HG03571 (cell line): ENCODE measurements around the gene TESMIN.

Experiments
- ATAC-seq: cut with Tn5 transposase; IDR thresholded peaks from one replicate; pipeline ENCODE4 v1.9.1; 2021; ENCODE audit not compliant: unreplicated experiment

TESMIN gene

DNA sequence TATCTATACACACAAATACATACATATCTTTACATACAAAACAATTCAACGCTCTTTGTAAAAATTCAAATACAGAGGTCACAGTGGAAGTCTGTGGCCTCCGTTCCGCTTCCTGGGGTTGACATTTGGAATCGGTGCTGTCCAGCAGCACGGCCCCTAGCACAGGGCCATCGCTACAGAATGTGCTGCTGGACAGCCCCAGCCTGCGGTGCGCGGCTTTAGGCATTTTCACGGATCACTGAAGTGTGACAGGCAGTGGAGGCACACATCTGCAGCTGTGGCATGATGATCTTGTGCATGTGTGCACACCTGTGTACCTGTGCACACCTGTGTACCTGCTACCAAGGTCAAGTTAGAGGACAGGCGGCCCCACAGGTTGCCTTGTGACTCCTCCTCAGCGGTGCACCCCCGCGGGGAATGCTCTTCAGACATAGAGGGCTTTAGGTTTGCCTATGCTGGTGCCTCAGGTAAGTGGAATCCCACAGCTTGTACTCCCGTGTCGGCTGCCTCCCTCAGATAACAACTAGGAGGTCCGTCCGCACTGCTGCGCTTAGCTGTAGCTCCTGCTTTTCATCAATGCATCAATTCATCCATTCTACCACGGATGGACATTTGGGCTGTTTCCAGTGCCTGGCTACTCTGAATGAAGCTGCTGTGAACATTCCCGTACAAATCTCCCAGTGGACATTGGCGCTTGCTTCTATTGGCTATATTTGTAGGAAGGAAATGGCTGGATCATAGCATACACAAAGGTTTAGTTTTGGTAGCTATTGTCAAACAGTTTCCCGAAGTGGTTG lies 37.1 kb downstream of the TESMIN start:
- no peak for ATAC-seq

DNA sequence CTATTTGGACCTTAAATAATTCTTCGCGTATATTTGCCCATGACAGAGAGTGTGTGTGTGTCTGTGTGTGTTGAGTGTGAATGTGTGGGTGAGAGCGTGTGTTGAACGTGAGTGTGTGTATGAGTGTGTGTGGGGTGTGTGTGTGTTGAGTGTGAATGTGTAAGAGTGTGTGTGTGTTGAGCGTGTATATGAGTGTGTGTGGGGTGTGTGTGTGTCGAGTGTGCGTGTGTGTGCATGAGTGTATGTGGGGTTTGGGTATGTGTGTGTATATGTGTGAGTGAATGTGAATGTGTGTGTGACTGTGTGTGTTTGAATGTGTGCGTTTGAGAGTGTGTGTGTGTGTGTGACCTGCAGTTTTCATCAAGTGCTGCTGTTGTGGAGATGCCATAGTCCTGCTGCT lies 40.2 kb downstream of the TESMIN start:
- ATAC-seq: no peak

DNA sequence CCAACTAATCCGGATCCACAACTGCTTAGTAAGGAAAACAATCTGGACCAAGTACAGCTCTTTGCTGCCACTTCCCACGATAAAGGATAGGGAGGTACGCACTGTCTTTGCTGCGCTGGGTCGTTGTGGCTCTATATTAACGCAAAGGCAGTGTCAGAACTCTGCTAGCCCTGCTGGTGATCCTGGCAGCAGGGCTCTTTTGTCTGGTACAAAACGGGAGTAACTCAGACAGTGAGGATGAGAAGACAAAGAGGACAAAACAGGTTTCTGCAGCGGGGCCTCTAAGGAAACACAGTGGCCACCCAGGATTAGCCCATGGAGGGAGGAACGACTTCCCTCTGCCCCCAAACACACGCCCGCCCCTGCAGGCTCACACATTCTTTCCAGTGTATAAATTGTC lies 40.9 kb downstream of the TESMIN start:
- no peak for ATAC-seq

DNA sequence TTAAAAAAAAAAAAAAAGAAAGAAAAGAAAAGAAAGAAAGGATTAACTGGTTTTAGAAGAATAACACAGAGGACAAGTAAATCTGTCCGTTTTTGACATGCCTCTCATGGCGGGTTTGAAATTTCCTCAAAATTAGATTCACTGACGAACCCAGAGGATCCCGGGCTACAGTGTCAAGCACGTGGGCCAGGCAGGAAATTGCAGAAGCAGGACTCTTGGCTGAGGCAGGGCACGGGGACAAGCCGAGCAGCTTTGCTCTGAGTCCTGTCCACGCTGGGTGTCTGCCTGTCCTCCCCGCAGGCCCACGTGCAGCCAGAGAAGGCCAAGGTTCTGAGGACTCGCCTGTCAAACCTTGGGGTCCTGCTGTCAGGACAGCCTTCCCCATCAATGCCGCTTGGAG lies 42.3 kb downstream of the TESMIN start:
- no peak for ATAC-seq

DNA sequence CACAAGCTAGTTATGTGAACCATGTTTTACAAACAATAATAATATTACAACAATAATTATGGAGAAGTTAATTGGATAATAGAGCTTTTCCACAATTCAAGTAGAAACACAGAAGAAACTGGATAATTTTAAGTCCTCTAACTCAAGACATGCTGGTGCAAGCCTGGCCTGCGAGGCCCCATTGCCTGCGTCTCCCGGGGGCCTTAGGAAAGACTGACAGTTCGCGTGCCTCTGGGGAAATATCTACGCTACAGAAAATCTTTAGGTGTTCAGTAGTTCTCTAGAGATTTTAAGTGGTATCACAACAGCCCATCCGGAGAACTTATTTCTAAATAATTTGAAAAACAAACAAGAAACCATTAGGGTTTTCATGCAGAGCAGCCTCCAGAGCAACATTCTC lies 43.8 kb downstream of the TESMIN start:
- no peak for ATAC-seq

DNA sequence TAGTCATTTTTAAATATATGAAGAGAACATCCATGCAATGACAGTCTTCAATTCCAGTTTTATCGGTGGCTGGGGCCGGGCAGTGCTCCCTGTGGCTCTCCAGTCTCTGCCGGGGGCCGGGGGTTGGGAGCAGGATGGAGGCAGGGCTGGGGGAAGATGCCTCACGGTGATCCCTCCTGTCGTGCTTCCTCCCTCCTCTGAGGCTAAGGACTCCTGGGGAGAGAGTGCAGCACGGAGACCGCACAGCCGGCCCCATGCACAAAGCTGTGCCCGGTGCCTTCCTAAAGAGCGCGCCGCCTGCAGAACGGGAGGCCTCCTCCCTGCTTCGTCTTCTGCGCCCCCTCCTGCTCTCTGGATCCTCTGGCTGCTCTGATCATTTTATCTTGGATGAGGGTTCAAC lies 46.4 kb downstream of the TESMIN start:
- ATAC-seq: no peak

DNA sequence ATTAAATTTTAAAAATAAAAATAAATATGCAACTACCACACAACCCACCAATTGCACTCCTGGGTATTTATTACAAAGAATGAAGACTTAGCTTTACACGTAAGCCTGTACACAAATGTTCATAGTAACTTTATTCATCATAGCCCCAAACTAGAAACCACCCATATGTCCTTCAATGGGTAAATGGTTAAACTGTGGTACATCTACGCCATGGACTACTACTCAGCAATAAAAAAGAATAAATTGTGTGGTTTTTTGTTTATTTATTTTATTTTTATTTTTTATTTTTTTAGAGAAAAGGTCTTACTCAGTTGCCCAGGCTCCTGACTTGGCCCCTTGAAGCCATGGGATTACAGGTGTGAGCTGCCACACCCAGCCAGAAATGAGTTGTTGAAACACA lies 52.3 kb downstream of the TESMIN start:
- ATAC-seq: no peak

DNA sequence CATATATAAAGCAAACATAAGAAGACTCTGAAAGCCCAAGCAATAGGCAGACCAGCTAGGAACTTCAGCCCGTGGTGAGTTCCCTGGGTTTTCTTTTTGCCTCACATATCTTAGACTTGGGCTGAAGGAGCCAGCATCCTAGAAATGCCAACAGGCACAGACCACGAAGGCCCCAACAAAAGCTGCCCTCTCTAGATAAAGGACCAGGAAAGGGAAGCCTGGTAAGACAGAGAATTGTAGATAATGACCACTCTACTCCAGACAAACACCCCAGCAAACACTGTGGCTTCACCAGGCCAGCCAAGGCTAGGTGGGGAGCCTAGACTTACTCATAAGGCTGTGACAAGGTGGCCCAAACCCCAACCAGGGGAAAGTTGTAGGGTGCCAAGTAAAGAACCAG lies 55.8 kb downstream of the TESMIN start:
- ATAC-seq: no peak

DNA sequence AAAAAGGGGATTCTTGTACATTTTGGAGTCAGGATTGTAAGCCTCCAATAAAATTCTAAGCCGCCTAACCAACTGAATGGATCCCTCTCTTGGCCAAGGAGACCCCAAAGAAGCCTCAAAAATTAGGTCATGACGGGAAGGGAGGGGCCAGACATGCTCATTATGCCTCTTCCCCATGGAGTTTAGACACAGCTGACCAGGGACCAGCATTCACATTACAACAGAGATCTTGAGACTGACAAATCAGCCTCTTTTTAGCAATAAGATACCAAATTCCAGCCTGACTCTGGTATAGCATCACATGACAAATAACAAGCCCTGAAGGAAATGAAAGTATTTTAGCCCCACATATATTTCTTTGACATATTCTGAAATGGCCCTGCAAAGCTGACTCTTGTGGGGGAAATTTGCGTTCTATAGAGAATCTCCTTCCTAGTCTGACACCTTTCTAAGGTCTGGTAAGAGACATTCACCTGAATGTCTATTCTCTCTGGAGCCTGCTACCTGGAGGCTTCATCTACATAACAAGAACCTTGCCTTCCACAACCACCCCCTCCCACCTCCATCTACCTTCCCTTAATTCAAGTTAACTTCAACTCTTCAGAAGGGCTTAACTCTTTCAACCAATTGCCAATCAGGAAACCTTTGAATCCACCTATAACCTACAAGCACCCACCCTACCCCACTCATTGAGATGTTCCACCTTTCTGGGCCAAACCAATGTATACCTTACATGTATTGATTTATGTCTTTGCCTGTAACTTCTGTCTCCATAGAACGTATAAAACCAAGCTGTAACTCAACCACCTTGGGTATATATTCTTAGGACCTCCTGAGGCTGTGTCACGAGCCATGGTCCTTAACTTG lies 56.7 kb downstream of the TESMIN start:
- ATAC-seq: no peak

DNA sequence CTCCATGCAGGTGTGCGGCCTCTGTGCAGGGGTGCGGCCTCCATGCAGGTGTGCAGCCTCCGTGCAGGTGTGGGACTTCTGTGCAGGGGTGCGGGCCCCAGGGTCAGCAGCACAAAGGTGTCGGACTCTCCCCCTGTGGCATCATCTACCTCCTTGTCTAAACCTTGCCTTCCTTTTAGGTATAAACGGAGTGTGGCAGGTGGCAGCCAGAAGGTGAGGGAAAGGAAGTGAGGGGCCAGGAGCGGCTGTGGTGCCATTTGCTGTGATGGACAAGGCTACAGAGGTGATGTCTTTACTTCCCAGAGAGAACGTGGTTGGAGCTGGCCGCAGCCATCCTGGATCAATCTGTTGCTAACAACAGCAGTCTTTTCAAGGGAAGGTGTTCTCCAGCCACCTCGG lies 57.8 kb downstream of the TESMIN start:
- no peak for ATAC-seq

DNA sequence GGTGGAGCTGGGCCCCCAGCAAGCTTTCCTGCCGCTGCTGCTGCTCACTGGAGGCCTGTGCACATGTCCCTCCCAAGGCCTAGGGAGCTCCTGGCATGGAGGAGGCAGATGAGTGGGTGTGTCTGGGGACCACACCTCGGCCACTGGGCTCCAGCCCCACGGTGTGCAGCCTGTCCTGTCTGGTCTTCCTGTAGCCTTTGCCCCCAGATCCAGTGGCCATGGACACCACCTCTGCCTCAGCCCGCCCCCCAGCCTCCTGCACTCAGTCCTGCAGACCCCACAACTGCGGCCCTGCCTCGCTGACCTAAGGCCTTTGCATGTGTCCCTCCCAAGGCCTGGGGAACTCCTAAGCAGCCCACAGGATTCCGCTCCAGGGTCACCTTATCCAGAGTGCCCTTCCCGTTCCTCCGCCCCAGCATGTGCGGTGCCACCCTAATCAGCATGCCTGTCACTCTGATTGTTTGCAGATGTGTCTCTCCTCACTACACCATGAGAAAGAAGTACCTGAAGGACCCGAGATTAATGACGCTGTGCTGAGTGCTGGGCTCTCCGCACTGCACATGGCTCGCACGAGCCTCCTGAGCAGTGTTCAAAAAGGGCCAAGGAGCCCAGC lies 58.3 kb downstream of the TESMIN start:
- ATAC-seq: no peak

DNA sequence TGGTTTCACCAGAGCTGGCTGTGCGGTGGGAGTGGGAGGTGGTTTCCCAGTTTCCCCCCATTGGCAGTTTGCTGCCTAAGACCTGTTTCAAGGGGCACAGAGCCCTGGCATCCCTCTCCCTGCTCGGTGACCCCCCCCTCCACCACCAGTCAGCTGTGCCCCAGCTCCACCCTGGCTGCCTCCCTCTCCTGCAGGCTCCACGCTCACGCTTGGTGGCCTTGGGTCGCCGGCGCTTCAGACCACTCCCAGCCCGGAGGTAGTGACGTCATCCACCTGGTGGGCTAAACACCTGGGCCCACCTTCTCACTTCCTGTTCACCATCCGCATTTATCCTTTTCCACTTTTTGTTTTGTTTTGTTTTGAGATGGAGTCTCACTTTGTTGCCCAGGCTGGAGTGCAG lies 59.2 kb downstream of the TESMIN start:
- ATAC-seq: no peak

DNA sequence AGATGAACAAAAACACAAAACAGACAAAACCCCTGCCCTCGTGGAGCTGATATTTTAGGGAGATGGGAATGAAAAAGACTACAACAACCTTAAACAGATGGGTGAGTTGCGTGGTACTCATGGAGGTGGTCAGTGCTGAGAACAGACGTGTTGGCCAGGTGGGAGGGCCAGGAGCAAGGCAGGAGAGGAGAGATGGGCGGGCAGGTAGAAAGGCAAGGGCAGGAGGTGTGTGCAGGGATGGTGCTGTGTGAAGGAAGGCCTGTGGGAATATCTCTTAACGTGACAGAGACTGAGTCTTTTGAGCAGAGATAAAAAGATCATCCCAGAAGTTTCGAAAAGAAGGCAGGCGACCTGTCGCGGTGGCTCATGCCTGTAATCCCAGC lies 59.9 kb downstream of the TESMIN start:
- ATAC-seq: no peak

DNA sequence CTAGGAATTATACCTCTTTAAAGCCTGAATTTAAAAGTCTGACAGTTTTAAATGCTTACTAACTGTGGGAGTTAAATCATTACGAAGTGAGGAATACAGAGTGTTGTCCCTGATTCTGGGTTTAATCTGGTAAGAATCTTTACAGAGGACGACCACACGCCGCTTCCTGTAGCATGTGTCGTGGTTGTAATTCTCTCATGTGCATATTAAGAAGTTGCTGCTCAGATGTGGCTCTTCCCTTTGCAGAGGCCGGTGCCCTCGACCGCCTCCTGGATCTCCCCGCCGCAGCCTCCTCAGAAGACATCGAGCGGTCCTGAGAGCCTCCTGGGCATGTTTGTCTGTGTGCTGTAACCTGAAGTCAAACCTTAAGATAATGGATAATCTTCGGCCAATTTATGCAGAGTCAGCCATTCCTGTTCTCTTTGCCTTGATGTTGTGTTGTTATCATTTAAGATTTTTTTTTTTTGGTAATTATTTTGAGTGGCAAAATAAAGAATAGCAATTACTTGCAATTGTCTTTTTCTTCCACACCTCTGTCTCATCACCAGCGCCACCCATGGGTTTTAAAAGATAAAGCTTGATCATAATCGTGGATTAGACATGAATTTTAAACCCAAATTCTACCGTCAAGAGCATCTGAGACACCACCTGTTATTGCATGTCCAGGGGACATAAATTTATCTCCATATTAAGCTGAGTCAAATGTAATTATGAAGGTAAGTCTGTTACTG lies 60.5 kb downstream of the TESMIN start:
- no peak for ATAC-seq

DNA sequence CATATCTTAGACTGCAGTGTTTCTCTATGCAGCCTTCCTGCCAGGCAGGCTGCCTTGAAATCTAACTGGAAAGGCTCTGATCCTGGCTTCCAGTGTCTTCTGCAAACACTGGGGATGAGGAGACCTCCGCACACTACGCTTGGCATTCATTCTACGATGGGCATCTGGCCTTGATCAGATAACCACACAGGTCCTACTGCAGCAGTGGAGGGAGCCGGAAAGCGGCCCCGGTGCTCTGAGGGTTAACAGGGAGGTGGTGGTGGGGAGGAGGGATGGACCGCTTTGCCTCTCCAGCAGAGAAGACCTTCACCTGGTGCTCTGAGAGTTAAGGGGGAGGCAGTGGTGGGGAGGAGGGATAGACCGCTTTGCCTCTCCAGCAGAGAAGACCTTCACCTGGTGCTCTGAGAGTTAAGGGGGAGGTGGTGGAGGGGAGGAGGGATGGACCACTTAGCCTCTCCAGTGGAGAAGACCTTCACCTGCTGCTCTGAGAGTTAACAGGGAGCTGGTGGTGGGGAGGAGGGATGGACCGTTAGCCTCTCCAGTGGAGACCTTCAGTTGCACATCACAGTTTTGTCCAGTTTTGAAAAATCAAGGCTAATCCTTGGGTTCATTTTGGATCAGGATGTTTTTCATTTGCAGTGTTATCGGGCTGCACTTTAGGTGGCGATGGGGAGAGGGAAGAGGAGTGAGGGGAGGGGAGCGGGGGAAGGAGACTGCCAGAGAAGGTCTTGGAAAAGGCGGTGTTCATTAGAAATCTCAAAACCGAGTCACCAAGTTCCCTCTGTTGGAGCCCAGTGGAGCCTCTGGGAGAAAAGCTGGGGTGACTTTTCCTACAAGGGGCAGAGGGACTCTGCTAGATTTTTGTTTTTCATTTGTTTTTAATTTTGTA lies 61.3 kb downstream of the TESMIN start:
- no peak for ATAC-seq

DNA sequence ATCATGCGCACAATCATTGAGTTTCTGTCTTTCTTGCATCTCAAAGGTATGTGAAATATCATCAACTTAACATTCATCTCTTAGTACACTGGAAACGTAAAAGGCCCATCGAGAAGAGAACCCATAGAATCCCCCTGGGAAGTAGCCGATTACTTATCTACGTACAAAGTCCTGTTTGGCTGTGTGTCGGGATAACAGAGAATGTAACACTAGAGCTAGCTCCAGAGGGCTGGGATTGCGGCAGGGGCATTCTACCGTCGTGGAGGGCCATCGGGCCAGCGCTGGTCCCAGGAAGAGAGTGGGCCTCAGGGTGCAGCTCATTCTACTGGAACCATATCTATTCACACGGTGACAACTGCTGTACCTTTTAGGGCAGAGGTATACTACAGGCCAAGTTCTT lies 62.4 kb downstream of the TESMIN start:
- ATAC-seq: no peak

DNA sequence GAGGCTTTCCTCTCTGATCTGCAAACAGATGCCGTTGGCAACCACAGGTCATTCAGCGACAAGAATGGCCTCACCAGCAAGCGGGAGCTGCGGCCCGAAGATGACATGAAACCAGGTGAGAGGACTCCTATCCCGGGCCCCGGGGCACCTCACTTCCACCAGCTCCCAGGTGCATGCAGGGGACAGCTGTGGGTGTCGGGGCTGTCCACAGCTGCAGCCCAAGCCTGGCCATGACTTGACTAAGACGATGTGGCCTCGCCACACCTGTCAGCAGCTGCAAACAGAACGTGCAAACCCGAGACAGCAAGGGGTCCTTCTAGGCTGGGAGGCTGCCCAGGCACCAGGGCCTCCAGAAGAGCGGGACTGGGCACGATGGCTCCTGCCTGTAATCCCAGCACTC lies 63.3 kb downstream of the TESMIN start:
- ATAC-seq: no peak

DNA sequence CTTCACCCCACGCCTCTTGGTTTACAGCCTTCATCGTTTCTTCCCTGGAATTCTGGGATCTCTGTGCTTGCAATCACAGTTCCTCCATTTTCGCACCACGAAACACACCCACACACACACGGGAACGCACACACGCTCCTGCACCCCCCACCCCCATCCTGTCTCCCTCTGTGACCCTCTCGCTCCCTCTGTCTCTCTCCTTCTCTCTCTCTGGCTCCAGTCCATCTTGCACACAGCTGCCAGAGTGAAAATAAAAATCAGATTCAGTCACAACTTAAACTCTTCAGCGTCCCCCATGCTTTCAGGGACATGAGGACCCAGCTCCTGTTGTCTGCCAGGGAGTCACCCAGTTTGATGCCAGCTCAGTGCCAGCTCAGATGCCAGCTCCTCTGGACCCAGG lies 64.0 kb downstream of the TESMIN start:
- no peak for ATAC-seq

DNA sequence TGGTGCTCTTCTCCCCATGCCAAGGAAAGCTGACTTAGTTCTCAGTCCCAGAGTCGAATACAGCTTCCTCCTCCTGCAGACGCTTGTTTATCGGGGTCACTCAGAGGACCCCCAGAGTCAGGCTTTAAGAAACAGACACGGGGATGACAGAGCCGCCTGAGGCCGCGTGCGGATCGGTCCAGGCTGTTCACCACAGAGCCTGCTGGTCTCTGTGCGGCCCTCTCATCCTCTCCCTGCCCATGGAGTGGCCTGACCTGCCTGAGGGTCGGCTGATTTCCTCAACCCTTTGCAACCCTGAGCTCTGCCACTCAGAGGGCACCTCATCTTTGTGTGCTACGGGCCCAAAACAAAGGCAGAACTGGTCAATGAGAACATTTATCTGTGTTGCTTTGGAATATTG lies 64.8 kb downstream of the TESMIN start:
- ATAC-seq: no peak

DNA sequence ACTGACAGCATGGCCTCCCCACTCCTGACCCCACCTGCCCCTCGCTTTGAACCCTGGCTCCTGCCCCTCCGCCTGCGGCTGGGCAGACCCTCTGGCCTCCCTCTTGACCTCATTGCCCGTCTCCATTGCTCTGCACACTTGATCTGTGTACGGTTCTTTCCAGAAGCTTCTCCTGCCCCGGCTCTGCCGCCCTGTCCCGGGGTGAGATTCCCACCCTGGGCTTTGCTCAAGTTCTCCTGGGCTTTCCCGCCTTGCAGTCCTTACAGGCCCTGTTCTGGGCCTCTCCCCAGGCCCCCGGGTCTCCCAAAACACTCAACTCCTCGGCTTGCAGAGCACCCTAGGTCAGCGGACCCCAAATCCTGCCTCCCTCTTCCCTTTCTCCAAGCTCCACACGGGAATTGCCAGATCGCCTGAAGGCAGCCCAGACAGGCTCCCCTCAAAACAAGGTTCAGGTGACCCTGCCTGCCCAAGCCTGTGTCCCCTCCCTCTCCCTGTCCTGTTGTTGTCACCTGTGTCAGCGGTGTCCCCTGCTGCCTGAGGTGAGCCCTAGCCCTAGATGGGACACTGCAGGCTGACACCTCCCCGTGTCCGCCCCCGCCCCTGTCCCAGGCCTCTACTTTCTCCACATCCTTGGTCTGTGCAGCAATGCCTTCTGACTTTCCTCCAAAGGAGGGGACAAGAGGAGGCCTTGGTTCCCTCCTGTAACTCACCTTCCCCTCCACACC lies 65.5 kb downstream of the TESMIN start:
- ATAC-seq: no peak
